PFSK-1 (cell line): ENCODE measurements around the gene PANK3.

ENCODE experiments used
- SIN3A ChIP-seq: IDR thresholded peaks from 2 replicates; pipeline ENCODE4 v1.6.1; 2012; ENCODE audit warnings: mild to moderate bottlenecking, low read length, moderate library complexity, borderline replicate concordance; ENCODE audit not compliant: insufficient read depth
- TAF1 ChIP-seq: IDR thresholded peaks from 2 replicates; pipeline ENCODE4 v1.6.1; 2012; ENCODE audit warnings: low read length, control low read depth, borderline replicate concordance; ENCODE audit not compliant: insufficient read depth

- TF ChIP-seq SIN3A (no peak), TAF1 (no peak)
Measured at GRCh38 chr5:168598639-168599038, 19.5 kb upstream of the PANK3 start.
